ENCODE measurements around the gene TRANK1. TPM values are rescaled to one million over a fixed set of nuclear protein-coding genes. Genes with fewer than 3 reads are reported as not detected.

Gene TRANK1
- total RNA-seq, 4 donors from 2014 or later: 2.1 to 4.6 (median 2.4) TPM

DNA sequence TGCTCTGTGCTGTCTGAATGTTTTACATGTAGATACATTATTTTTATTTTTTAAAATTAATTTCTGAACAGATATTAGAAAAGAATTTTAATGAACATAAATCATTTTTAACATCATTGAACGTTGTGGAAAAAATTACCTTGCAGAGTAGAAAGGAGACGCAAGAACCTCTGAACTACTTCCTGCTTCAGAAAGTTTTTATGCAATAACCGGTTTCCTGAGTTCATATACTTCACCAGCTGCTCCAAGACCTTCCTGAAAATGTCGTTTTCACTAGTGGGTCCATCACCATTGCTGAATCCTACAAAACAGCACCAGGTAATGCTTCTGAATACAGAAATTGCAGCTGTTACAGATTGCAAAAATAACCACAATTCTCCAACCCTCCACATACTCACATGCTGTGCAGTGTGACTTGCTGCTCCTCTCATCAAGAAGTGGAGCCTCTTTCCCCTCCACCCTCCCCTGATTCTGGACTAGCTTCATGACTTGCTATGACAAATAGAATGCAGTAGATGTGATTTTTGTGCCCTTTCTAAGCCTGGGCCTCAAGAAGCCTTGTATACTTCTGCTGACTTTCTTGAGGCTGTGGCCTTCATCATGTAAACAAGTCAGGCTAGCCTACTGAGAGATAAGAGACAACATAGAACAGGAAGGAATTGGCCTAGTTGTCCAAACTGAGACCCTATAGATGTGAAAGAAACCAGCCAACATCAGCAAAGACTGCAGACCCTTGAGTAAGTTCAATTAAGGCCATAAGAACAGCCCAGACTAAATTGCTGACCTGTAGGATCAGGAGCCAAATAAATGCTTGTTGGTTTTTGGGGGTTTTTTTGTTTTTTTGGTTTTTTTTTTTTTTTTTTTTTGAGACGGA, 80.4 kb downstream of the TRANK1 start:
- intact Hi-C loops (cut with DNase I; ENCODE audit: low total_unique reads) (no loop called here), in situ Hi-C loops (cut with MboI; ENCODE audit: low sequenced_read_pairs in 4 of 4) (loop anchor here (5.0 to 10.0 kb wide), 3 partner anchors 130 to 140 kb away; no protein-coding TSS in a partner anchor)
- H3K4me1 ChIP-seq: no peaks in the 10 kb centered on the region
- no peak for DNase-seq
- H3K9me3 ChIP-seq: no peaks in the 10 kb centered on the region
- ATAC-seq: no peak
- no peak overlapping the region for H3K4me3 ChIP-seq
- no peaks in the 10 kb centered on the region for H3K27me3 ChIP-seq
- H3K27ac ChIP-seq: no peak overlapping the region
- TF ChIP-seq CTCF (IDR thresholded peaks at IDR 0.05 in 4 of 5, conservative IDR thresholded peaks at IDR 0.05 in 1 of 5) (no peak), POLR2A (IDR thresholded peaks at IDR 0.05) (no peak)
- H3K36me3 ChIP-seq: no peaks in the 10 kb centered on the region

- no peaks in the 10 kb centered on the region for H3K4me1 ChIP-seq
- no peaks in the 10 kb centered on the region for H3K36me3 ChIP-seq
- intact Hi-C loops (cut with DNase I; ENCODE audit: low total_unique reads): no loop called here
- TF ChIP-seq POLR2A (IDR thresholded peaks at IDR 0.05) (no peak), CTCF (IDR thresholded peaks at IDR 0.05 in 4 of 5, conservative IDR thresholded peaks at IDR 0.05 in 1 of 5) (no peak)
- H3K4me3 ChIP-seq: no peak overlapping the region
- H3K27me3 ChIP-seq: no peaks in the 10 kb centered on the region
- in situ Hi-C loops (cut with MboI; ENCODE audit: low sequenced_read_pairs in 4 of 4): loop anchor here in 2 of 4 donors (10.0 kb wide), 2 partner anchors 127 to 137 kb away; no protein-coding TSS in a partner anchor
- H3K9me3 ChIP-seq: no peaks in the 10 kb centered on the region
- H3K27ac ChIP-seq: no peak overlapping the region
- DNase-seq: no peak
- no peak for ATAC-seq
Observed at GRCh38 chr3:36862076-36862755, 82.6 kb downstream of the TRANK1 start.

- in situ Hi-C loops (cut with MboI; ENCODE audit: low sequenced_read_pairs in 4 of 4) (no loop called here), intact Hi-C loops (cut with DNase I; ENCODE audit: low total_unique reads) (no loop called here)
- Histone ChIP-seq H3K27me3 (no peaks in the 10 kb centered on the region), H3K9me3 (no peaks in the 10 kb centered on the region), H3K36me3 (no peaks in the 10 kb centered on the region), H3K4me3 (no peak overlapping the region), H3K27ac (no peak overlapping the region), H3K4me1 (no peaks in the 10 kb centered on the region)
- no peak for ATAC-seq
- no peak for DNase-seq
- TF ChIP-seq CTCF (IDR thresholded peaks at IDR 0.05 in 4 of 5, conservative IDR thresholded peaks at IDR 0.05 in 1 of 5) (no peak), POLR2A (IDR thresholded peaks at IDR 0.05) (no peak)
Observed at GRCh38 chr3:36859494-36859893, 85.4 kb downstream of the TRANK1 start.

- intact Hi-C loops (cut with DNase I; ENCODE audit: low total_unique reads): no loop called here
Observed at GRCh38 chr3:36852071-36852470, 92.8 kb downstream of the TRANK1 start.

More at GRCh38 chr3:36852071-36852470, 92.8 kb downstream of the TRANK1 start:
- Histone ChIP-seq H3K4me1 (no peaks in the 10 kb centered on the region), H3K27ac (no peak overlapping the region), H3K9me3 (no peaks in the 10 kb centered on the region), H3K4me3 (no peak overlapping the region), H3K36me3 (no peaks in the 10 kb centered on the region), H3K27me3 (no peaks in the 10 kb centered on the region)
- DNase-seq: no peak
- in situ Hi-C loops (cut with MboI; ENCODE audit: low sequenced_read_pairs in 4 of 4): no loop called here
- no peak for TF ChIP-seq CTCF (IDR thresholded peaks at IDR 0.05 in 4 of 5, conservative IDR thresholded peaks at IDR 0.05 in 1 of 5)
- no peak for TF ChIP-seq POLR2A (IDR thresholded peaks at IDR 0.05)
- ATAC-seq: no peak
